ENCODE data around the gene DES. TPM values are rescaled to one million over a fixed set of nuclear protein-coding genes. Genes with fewer than 3 reads are reported as not detected.

The DES gene
- total RNA-seq, 2 donors from 2014 or later, result 1.1 to 3.5 TPM

- Mint-ChIP-seq H3K27ac (no peak overlapping the region), H3K4me1 (peaks cover 6% of the 10 kb centered on the region), H3K27me3 (ENCODE audit: insufficient read depth) (peaks cover 10% of the 10 kb centered on the region), H3K36me3 (ENCODE audit: low read depth) (no peaks in the 10 kb centered on the region), H3K9me3 (peaks cover 7% of the 10 kb centered on the region), H3K4me3 (no peak overlapping the region)
- Histone ChIP-seq H3K27ac (ENCODE audit: low read depth, low read length) (no peak overlapping the region), H3K9ac (ENCODE audit: extremely low read depth, low read length, poor library complexity, severe bottlenecking) (no peak overlapping the region), H3K27me3 (ENCODE audit: control insufficient read depth, insufficient read depth, low read length, poor library complexity, severe bottlenecking) (no peaks in the 10 kb centered on the region), H3K9me3 (ENCODE audit: control insufficient read depth, low read length) (peaks cover 3% of the 10 kb centered on the region), H3K36me3 (ENCODE audit: control insufficient read depth, insufficient read depth, low read length) (no peaks in the 10 kb centered on the region), H3K4me3 (ENCODE audit: low read length) (no peak overlapping the region), H3K4me1 (ENCODE audit: control insufficient read depth, insufficient read depth, low read length) (no peaks in the 10 kb centered on the region)
- DNase-seq, result no peak
- 92 to 95% methylated on average over 5 of the region's 5 CpGs for WGBS, 2 experiments (ENCODE audit: insufficient coverage in 1 of 2, insufficient read length in 1 of 2)
- TF ChIP-seq, protein P1, sequence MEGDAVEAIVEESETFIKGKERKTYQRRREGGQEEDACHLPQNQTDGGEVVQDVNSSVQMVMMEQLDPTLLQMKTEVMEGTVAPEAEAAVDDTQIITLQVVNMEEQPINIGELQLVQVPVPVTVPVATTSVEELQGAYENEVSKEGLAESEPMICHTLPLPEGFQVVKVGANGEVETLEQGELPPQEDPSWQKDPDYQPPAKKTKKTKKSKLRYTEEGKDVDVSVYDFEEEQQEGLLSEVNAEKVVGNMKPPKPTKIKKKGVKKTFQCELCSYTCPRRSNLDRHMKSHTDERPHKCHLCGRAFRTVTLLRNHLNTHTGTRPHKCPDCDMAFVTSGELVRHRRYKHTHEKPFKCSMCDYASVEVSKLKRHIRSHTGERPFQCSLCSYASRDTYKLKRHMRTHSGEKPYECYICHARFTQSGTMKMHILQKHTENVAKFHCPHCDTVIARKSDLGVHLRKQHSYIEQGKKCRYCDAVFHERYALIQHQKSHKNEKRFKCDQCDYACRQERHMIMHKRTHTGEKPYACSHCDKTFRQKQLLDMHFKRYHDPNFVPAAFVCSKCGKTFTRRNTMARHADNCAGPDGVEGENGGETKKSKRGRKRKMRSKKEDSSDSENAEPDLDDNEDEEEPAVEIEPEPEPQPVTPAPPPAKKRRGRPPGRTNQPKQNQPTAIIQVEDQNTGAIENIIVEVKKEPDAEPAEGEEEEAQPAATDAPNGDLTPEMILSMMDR (conservative IDR thresholded peaks at IDR 0.05), result no peak
Measured at GRCh38 chr2:219408204-219408603, 10.0 kb upstream of the DES start.

GRCh38 chr2:219408631-219409030 lies 9.5 kb upstream of the DES start:
- Histone ChIP-seq H3K36me3 (ENCODE audit: control insufficient read depth, insufficient read depth, low read length) (no peaks in the 10 kb centered on the region), H3K9me3 (ENCODE audit: control insufficient read depth, low read length) (peaks cover 6% of the 10 kb centered on the region), H3K27ac (ENCODE audit: low read depth, low read length) (no peak overlapping the region), H3K9ac (ENCODE audit: extremely low read depth, low read length, poor library complexity, severe bottlenecking) (no peak overlapping the region), H3K4me3 (ENCODE audit: low read length) (no peak overlapping the region), H3K27me3 (ENCODE audit: control insufficient read depth, insufficient read depth, low read length, poor library complexity, severe bottlenecking) (no peaks in the 10 kb centered on the region), H3K4me1 (ENCODE audit: control insufficient read depth, insufficient read depth, low read length) (no peaks in the 10 kb centered on the region)
- peaks cover 10% of the 10 kb centered on the region for H3K27me3 Mint-ChIP-seq (ENCODE audit: insufficient read depth)
- TF ChIP-seq, protein P1 (conservative IDR thresholded peaks at IDR 0.05), result no peak
- peaks cover 6% of the 10 kb centered on the region for H3K4me1 Mint-ChIP-seq
- 83 to 91% methylated on average over 4 to 8 of the region's 8 CpGs for WGBS, 2 experiments (ENCODE audit: insufficient coverage in 1 of 2, insufficient read length in 1 of 2)
- H3K36me3 Mint-ChIP-seq (ENCODE audit: low read depth), result no peaks in the 10 kb centered on the region
- DNase-seq, result no peak
- no peak overlapping the region for H3K27ac Mint-ChIP-seq
- peaks cover 9% of the 10 kb centered on the region for H3K9me3 Mint-ChIP-seq
- H3K4me3 Mint-ChIP-seq, result no peak overlapping the region

GRCh38 chr2:219409619-219410018 lies 8.6 kb upstream of the DES start:
- no peaks in the 10 kb centered on the region for H3K36me3 Mint-ChIP-seq (ENCODE audit: low read depth)
- H3K27me3 Mint-ChIP-seq (ENCODE audit: insufficient read depth), result peaks cover 10% of the 10 kb centered on the region
- DNase-seq, result peak; percentile 39
- H3K4me3 Mint-ChIP-seq, result no peak overlapping the region
- Histone ChIP-seq H3K4me1 (ENCODE audit: control insufficient read depth, insufficient read depth, low read length) (no peaks in the 10 kb centered on the region), H3K4me3 (ENCODE audit: low read length) (no peak overlapping the region), H3K27ac (ENCODE audit: low read depth, low read length) (no peak overlapping the region), H3K36me3 (ENCODE audit: control insufficient read depth, insufficient read depth, low read length) (no peaks in the 10 kb centered on the region), H3K9ac (ENCODE audit: extremely low read depth, low read length, poor library complexity, severe bottlenecking) (no peak overlapping the region), H3K9me3 (ENCODE audit: control insufficient read depth, low read length) (peaks cover 6% of the 10 kb centered on the region), H3K27me3 (ENCODE audit: control insufficient read depth, insufficient read depth, low read length, poor library complexity, severe bottlenecking) (no peaks in the 10 kb centered on the region)
- peaks cover 9% of the 10 kb centered on the region for H3K9me3 Mint-ChIP-seq
- H3K27ac Mint-ChIP-seq, result no peak overlapping the region
- WGBS, 2 experiments (ENCODE audit: insufficient coverage in 1 of 2, insufficient read length in 1 of 2), result 92 to 100% methylated on average over 4 to 5 of the region's 5 CpGs
- TF ChIP-seq, protein P1 (conservative IDR thresholded peaks at IDR 0.05), result no peak
- H3K4me1 Mint-ChIP-seq, result peaks cover 2% of the 10 kb centered on the region

All from endodermal cell (in vitro differentiated cells).